Astrocyte (in vitro differentiated cells and primary cell): Measurements from ENCODE around the gene ST14. TPM values are rescaled to one million over a fixed set of nuclear protein-coding genes. Genes with fewer than 3 reads are reported as not detected.

Source experiments
- DNase-seq: peaks from one replicate; pipeline ENCODE4 v3.0.0-alpha.2; 2010; ENCODE audit warnings: low read depth
- FAIRE-seq: peaks from 2 replicates; lab custom pipeline; 2011; peaks lifted over from hg19 to GRCh38; lab: Jason Lieb, UNC
- H2AFZ ChIP-seq: 2 replicates; pipeline ENCODE4 v1.6.0; 2012; ENCODE audit warnings: low read depth, low read length, inconsistent platforms
- H3K27ac ChIP-seq: 2 replicates; pipeline ENCODE4 v1.5.1; 2011; ENCODE audit warnings: low read depth, low read length, inconsistent platforms
- H3K27me3 ChIP-seq: 2 replicates; pipeline ENCODE4 v1.6.0; 2011; ENCODE audit warnings: low read length, inconsistent platforms; ENCODE audit not compliant: insufficient read depth
- H3K36me3 ChIP-seq: 2 replicates; pipeline ENCODE4 v1.5.1; 2011; ENCODE audit warnings: low read length, inconsistent platforms; ENCODE audit not compliant: insufficient read depth
- H3K4me1 ChIP-seq: 2 replicates; pipeline ENCODE4 v1.5.1; 2011; ENCODE audit warnings: low read length, inconsistent platforms; ENCODE audit not compliant: insufficient read depth
- H3K4me2 ChIP-seq: 2 replicates; pipeline ENCODE4 v1.6.0; 2012; ENCODE audit warnings: low read length, inconsistent platforms
- H3K4me3 ChIP-seq: 2 replicates; pipeline ENCODE4 v1.5.1; 2011; ENCODE audit warnings: low read depth, mild to moderate bottlenecking, low read length, inconsistent platforms; ENCODE audit not compliant: insufficient read depth
- H3K79me2 ChIP-seq: 2 replicates; pipeline ENCODE4 v1.6.0; 2012; ENCODE audit warnings: mild to moderate bottlenecking, low read length, inconsistent platforms; ENCODE audit not compliant: insufficient read depth
- H3K9ac ChIP-seq: 2 replicates; pipeline ENCODE4 v1.6.0; 2012; ENCODE audit warnings: mild to moderate bottlenecking, low read length, inconsistent platforms
- H3K9me3 ChIP-seq: 2 replicates; pipeline ENCODE4 v1.5.1; 2012; ENCODE audit warnings: low read depth, mild to moderate bottlenecking, low read length, inconsistent platforms; ENCODE audit not compliant: insufficient read depth
- H4K20me1 ChIP-seq: 2 replicates; pipeline ENCODE4 v1.6.0; 2012; ENCODE audit warnings: low read length, inconsistent platforms; ENCODE audit not compliant: insufficient read depth
- H3K27ac Mint-ChIP-seq: one replicate; pipeline ENCODE4 v1.8.0; 2021; ENCODE audit warnings: mild to moderate bottlenecking, mixed read lengths; ENCODE audit not compliant: unreplicated experiment
- H3K27me3 Mint-ChIP-seq: one replicate; pipeline ENCODE4 v1.8.0; 2021; ENCODE audit warnings: low read depth, mixed read lengths; ENCODE audit not compliant: unreplicated experiment
- H3K36me3 Mint-ChIP-seq: one replicate; pipeline ENCODE4 v1.8.0; 2021; ENCODE audit warnings: low read depth, mixed read lengths; ENCODE audit not compliant: unreplicated experiment
- H3K4me1 Mint-ChIP-seq: one replicate; pipeline ENCODE4 v1.8.0; 2021; ENCODE audit warnings: low read depth, mixed read lengths; ENCODE audit not compliant: unreplicated experiment
- H3K4me3 Mint-ChIP-seq: one replicate; pipeline ENCODE4 v1.8.0; 2021; ENCODE audit warnings: mild to moderate bottlenecking, moderate library complexity, mixed read lengths; ENCODE audit not compliant: unreplicated experiment
- H3K9me3 Mint-ChIP-seq: one replicate; pipeline ENCODE4 v1.8.0; 2021; ENCODE audit warnings: mild to moderate bottlenecking, mixed read lengths; ENCODE audit not compliant: unreplicated experiment
- EZH2 ChIP-seq: IDR thresholded peaks from 2 replicates; pipeline ENCODE4 v1.6.1; 2012; ENCODE audit warnings: mild to moderate bottlenecking, low read length, inconsistent platforms; ENCODE audit not compliant: insufficient read depth
- total RNA-seq: library from RNA; stranded (reverse); gene quantifications from 2 replicates; pipeline ENCODE4 v1.2.1, GENCODE V29; 2021
- TF ChIP-seq, protein P1 (sequence below): IDR thresholded peaks from 2 replicates; pipeline ENCODE4 v1.5.1; 2011; ENCODE audit warnings: low read depth, mild to moderate bottlenecking, inconsistent platforms, low read length, moderate library complexity; ENCODE audit not compliant: insufficient read depth

ST14 gene
- total RNA-seq, 1 donor from 2014 or later = 4.2 TPM

GRCh38 chr11:130165601-130166456, 6.2 kb downstream of the ST14 start:
- peaks cover 20% of the 10 kb centered on the region for H3K27me3 ChIP-seq
- H3K4me3 Mint-ChIP-seq = no peak overlapping the region
- FAIRE-seq (no peak), DNase-seq (no peak)
- H3K4me2 ChIP-seq = peak overlapping the region; percentile 14
- peak overlapping the region; percentile 64 for H3K27ac Mint-ChIP-seq
- H3K36me3 ChIP-seq = no peaks in the 10 kb centered on the region
- H3K4me3 ChIP-seq = no peak overlapping the region
- no peaks in the 10 kb centered on the region for H3K36me3 Mint-ChIP-seq
- no peak overlapping the region for H3K9ac ChIP-seq
- no peaks in the 10 kb centered on the region for H3K9me3 Mint-ChIP-seq
- peaks cover 19% of the 10 kb centered on the region for H3K4me1 Mint-ChIP-seq
- H3K79me2 ChIP-seq = no peaks in the 10 kb centered on the region
- peak overlapping the region; percentile 2 for H3K27ac ChIP-seq
- H3K27me3 Mint-ChIP-seq = peaks cover 28% of the 10 kb centered on the region
- H4K20me1 ChIP-seq = no peaks in the 10 kb centered on the region
- no peak overlapping the region for H2AFZ ChIP-seq
- H3K4me1 ChIP-seq = peaks cover 19% of the 10 kb centered on the region
- no peak for TF ChIP-seq EZH2
- TF ChIP-seq, protein P1, sequence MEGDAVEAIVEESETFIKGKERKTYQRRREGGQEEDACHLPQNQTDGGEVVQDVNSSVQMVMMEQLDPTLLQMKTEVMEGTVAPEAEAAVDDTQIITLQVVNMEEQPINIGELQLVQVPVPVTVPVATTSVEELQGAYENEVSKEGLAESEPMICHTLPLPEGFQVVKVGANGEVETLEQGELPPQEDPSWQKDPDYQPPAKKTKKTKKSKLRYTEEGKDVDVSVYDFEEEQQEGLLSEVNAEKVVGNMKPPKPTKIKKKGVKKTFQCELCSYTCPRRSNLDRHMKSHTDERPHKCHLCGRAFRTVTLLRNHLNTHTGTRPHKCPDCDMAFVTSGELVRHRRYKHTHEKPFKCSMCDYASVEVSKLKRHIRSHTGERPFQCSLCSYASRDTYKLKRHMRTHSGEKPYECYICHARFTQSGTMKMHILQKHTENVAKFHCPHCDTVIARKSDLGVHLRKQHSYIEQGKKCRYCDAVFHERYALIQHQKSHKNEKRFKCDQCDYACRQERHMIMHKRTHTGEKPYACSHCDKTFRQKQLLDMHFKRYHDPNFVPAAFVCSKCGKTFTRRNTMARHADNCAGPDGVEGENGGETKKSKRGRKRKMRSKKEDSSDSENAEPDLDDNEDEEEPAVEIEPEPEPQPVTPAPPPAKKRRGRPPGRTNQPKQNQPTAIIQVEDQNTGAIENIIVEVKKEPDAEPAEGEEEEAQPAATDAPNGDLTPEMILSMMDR = no peak
- no peaks in the 10 kb centered on the region for H3K9me3 ChIP-seq

- no peaks in the 10 kb centered on the region for H3K36me3 Mint-ChIP-seq
- TF ChIP-seq, protein P1 = no peak
- TF ChIP-seq EZH2 = no peak
- H3K4me3 Mint-ChIP-seq = no peak overlapping the region
- peak; percentile 96 for DNase-seq
- H3K27ac Mint-ChIP-seq = peak overlapping the region; percentile 64
- H3K4me2 ChIP-seq = peak overlapping the region; percentile 14
- H3K9ac ChIP-seq = no peak overlapping the region
- peaks cover 19% of the 10 kb centered on the region for H3K4me1 Mint-ChIP-seq
- H3K27ac ChIP-seq = peak overlapping the region; percentile 2
- H3K9me3 Mint-ChIP-seq = no peaks in the 10 kb centered on the region
- H3K4me3 ChIP-seq = no peak overlapping the region
- FAIRE-seq = peak; percentile 98
- H3K4me1 ChIP-seq = peaks cover 19% of the 10 kb centered on the region
- peaks cover 23% of the 10 kb centered on the region for H3K27me3 Mint-ChIP-seq
- H3K79me2 ChIP-seq = no peaks in the 10 kb centered on the region
- H3K36me3 ChIP-seq = no peaks in the 10 kb centered on the region
- H3K9me3 ChIP-seq = no peaks in the 10 kb centered on the region
- peaks cover 16% of the 10 kb centered on the region for H3K27me3 ChIP-seq
- no peak overlapping the region for H2AFZ ChIP-seq
- H4K20me1 ChIP-seq = no peaks in the 10 kb centered on the region
Observed at GRCh38 chr11:130166457-130166784, 6.8 kb downstream of the ST14 start.

DNA sequence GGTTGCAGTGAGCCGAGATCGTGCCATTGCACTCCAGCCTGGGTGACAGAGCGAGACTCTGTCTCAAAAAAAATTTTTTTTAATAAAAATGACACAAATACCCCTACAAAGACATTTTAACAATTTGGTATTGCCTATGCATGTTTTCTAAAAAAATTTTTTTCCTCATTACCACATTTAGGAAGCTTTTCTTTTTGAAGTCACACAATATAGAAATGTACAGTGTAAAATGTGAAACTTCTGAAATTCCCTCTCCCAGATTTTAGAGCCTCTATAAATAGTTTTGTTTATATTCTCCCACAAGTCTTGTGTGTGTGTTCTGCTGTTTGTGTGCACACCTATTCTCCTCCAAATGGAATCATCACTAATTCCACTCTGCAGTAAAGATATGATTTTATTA, 7.6 kb downstream of the ST14 start:
- no peak overlapping the region for H3K27ac ChIP-seq
- no peaks in the 10 kb centered on the region for H3K79me2 ChIP-seq

More for the DNA sequence above, 7.6 kb downstream of the ST14 start:
- H3K36me3 ChIP-seq = no peaks in the 10 kb centered on the region
- DNase-seq (no peak), FAIRE-seq (no peak)
- Mint-ChIP-seq H3K27me3 (peaks cover 16% of the 10 kb centered on the region), H3K9me3 (no peaks in the 10 kb centered on the region), H3K4me1 (peaks cover 19% of the 10 kb centered on the region), H3K36me3 (no peaks in the 10 kb centered on the region), H3K27ac (no peak overlapping the region), H3K4me3 (no peak overlapping the region)
- H4K20me1 ChIP-seq = no peaks in the 10 kb centered on the region
- H3K4me2 ChIP-seq = no peak overlapping the region
- H3K4me3 ChIP-seq = no peak overlapping the region
- H3K9me3 ChIP-seq = no peaks in the 10 kb centered on the region
- TF ChIP-seq, protein P1 = no peak
- no peak for TF ChIP-seq EZH2
- H3K9ac ChIP-seq = no peak overlapping the region
- H2AFZ ChIP-seq = no peak overlapping the region
- H3K27me3 ChIP-seq = peaks cover 11% of the 10 kb centered on the region
- peaks cover 19% of the 10 kb centered on the region for H3K4me1 ChIP-seq
